ENCODE measurements around the gene ZC3H15.
"Not testable (repeated sequence)": the region's sequence is repeated elsewhere in the genome, so short reads cannot be mapped to it uniquely, and the experiment has no call there.

Gene ZC3H15

DNA sequence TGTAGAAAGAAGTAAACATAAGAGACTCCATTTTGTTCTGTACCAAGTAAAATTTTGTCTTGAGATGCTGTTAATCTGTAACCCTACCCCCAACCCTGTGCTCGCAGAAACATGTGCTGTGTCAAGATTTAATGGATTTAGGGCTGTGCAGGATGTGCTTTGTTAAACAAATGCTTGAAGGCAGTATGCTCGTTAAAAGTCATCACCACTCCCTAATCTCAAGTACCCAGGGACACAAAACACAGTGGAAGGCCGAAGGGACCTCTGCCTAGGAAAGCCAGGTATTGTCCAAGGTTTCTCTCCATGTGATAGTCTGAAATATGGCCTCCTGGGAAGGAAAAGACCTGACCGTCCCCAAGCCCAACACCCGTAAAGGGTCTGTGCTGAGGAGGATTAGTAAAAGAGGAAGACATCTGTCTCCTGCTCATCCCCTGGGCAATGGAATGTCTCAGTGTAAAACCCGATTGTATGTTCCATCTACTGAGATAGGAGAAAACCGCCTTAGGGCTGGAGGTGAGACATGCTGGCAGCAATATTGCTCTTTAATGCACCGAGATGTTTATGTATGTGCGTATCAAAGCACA is 35.6 kb downstream of the ZC3H15 start:
- WGBS, result 91% methylated on average over 9 of the region's 9 CpGs
- H3K4me3 ChIP-seq (ENCODE audit: low read length); H3K9ac ChIP-seq (ENCODE audit: low read depth, low read length); H3K27me3 ChIP-seq (ENCODE audit: insufficient read depth, low read length); H3K9me3 ChIP-seq (ENCODE audit: insufficient read depth, low read depth, low read length); H3K27ac ChIP-seq (ENCODE audit: low read depth, low read length); H3K4me1 ChIP-seq (ENCODE audit: insufficient read depth, low read length): not testable (repeated sequence)
- H3K36me3 ChIP-seq (ENCODE audit: insufficient read depth, low read length), result peaks cover 25% of the 10 kb centered on the region; the same call in 1 of the 2 replicates

DNA sequence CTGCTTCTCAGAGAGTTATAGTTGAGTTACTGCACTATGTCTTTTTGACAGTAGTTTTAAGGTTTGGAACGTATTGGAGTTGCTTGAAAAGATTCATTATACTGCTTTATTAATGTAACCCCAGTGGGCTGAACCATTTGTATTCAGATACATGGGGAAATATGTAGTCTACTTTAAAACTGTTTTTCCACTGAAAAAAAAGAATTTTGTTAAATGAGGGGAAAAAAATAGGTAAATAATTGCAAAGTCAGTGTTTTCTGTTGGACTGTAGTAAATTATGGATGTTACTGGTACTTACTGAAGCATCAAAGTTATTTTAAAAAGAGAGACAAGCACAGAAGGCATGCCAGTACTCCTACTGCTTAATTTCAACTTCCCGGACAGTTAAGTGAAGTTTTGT is 36.4 kb downstream of the ZC3H15 start:
- Histone ChIP-seq H3K27ac (ENCODE audit: low read depth, low read length) (no peak overlapping the region), H3K4me3 (ENCODE audit: low read length) (no peak overlapping the region), H3K27me3 (ENCODE audit: insufficient read depth, low read length) (no peaks in the 10 kb centered on the region), H3K4me1 (ENCODE audit: insufficient read depth, low read length) (no peaks in the 10 kb centered on the region), H3K9me3 (ENCODE audit: insufficient read depth, low read depth, low read length) (peaks cover 4% of the 10 kb centered on the region; the same call in 1 of the 2 replicates), H3K9ac (ENCODE audit: low read depth, low read length) (no peak overlapping the region), H3K36me3 (ENCODE audit: insufficient read depth, low read length) (peaks cover 18% of the 10 kb centered on the region; the same call in 1 of the 2 replicates)
- 100% methylated on average over 2 of the region's 2 CpGs for WGBS

DNA sequence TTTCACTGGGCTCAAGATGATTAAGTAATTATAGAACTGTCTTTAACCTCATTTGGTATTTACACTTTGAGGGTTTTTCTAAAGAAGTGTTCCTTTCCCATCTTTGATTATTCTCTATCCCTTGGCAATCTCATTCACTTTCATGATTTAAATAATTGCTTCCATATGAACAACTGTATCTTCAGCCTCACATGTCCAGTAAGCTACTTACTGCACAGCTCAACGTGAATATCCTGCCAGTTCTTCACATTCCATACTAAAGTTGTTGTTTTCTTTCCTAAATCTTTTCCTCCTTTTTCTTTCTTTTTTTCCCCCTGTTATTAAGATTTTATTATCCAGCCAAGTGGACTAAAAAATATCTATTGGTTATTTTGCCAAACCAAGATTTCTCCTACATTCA is 37.7 kb downstream of the ZC3H15 start:
- H3K4me3 ChIP-seq (ENCODE audit: low read length), result no peak overlapping the region
- no peak overlapping the region for H3K9ac ChIP-seq (ENCODE audit: low read depth, low read length)
- no peaks in the 10 kb centered on the region for H3K27me3 ChIP-seq (ENCODE audit: insufficient read depth, low read length)
- H3K27ac ChIP-seq (ENCODE audit: low read depth, low read length), result no peak overlapping the region
- H3K36me3 ChIP-seq (ENCODE audit: insufficient read depth, low read length), result peaks cover 10% of the 10 kb centered on the region; the same call in 1 of the 2 replicates
- H3K4me1 ChIP-seq (ENCODE audit: insufficient read depth, low read length), result no peaks in the 10 kb centered on the region
- 43% methylated on average over 1 of the region's 1 CpG for WGBS
- peaks cover 6% of the 10 kb centered on the region; the same call in 1 of the 2 replicates for H3K9me3 ChIP-seq (ENCODE audit: insufficient read depth, low read depth, low read length)

DNA sequence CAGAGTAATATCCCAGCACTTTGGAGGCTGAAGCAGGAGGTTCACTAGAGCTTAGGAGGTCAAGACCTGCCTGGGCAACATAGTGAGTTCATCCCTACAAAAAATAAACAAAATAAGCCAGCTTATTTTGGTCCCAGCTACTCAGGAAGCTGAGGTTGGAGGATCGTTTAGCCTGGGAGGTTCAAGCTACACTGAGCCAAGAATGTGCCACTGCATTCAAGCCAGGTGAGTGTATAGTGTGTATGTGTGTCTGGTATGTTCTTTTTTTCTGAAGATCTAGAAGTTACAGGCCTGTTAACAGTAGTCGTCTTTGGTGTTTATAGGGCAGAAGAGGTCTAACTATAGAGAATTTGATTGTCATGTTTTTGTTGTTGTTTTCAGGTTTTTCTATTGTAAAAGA is 40.2 kb downstream of the ZC3H15 start:
- H3K4me3 ChIP-seq (ENCODE audit: low read length), result no peak overlapping the region
- no peak overlapping the region for H3K27ac ChIP-seq (ENCODE audit: low read depth, low read length)
- H3K36me3 ChIP-seq (ENCODE audit: insufficient read depth, low read length), result peaks cover 4% of the 10 kb centered on the region; the same call in 1 of the 2 replicates
- 93% methylated on average over 2 of the region's 2 CpGs for WGBS
- no peaks in the 10 kb centered on the region for H3K4me1 ChIP-seq (ENCODE audit: insufficient read depth, low read length)
- no peak overlapping the region for H3K9ac ChIP-seq (ENCODE audit: low read depth, low read length)
- H3K9me3 ChIP-seq (ENCODE audit: insufficient read depth, low read depth, low read length), result peaks cover 6% of the 10 kb centered on the region; the same call in 1 of the 2 replicates
- H3K27me3 ChIP-seq (ENCODE audit: insufficient read depth, low read length), result no peaks in the 10 kb centered on the region

DNA sequence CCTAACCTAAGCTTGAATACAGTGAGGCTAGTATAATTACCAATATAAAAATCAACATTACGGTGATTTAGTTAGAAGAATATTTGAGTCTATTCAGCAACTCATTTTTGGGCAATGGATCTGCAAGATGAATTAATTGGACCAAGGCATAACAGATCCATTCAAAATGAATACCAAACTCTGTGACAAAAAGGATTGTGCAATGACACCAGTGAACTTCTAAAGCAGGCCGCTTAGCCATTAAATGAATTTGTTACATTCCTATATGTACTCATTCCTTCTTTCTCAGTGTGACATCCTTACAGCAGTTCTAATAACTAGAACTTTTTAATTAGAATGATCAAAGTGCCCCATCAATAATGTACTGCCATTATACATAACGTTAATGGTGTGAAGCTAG is 44.3 kb downstream of the ZC3H15 start:
- Histone ChIP-seq H3K9ac (ENCODE audit: low read depth, low read length) (no peak overlapping the region), H3K4me1 (ENCODE audit: insufficient read depth, low read length) (no peaks in the 10 kb centered on the region; the same call in 1 of the 2 replicates), H3K4me3 (ENCODE audit: low read length) (no peak overlapping the region), H3K36me3 (ENCODE audit: insufficient read depth, low read length) (no peaks in the 10 kb centered on the region), H3K9me3 (ENCODE audit: insufficient read depth, low read depth, low read length) (peaks cover 6% of the 10 kb centered on the region; the same call in 1 of the 2 replicates), H3K27me3 (ENCODE audit: insufficient read depth, low read length) (no peaks in the 10 kb centered on the region), H3K27ac (ENCODE audit: low read depth, low read length) (no peak overlapping the region)
- WGBS, result 97% methylated on average over 3 of the region's 3 CpGs

DNA sequence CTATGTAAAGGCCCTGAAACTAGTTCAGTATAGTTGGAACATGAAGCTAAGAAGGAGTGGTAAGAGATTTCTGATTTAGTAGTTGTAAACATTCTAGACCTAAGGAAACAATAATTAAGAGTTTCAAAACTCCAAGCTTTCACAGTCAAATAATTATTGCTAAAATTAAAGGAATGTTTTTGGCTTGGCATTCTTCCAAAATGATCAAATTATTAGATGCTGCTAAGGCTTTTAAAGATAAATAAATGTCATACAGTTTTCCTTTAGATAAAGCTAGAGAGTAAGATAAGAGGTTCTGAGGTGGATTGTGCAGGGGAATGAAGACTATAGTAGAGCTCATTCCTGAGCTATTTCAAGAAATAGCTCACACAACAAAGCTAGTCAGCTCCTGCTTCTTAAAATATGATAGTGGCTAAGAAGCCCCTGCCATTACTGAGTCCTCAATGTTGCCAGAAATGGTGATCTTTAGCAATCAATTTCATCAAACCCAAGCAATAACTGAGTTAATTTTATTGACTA is 45.3 kb downstream of the ZC3H15 start:
- H3K36me3 ChIP-seq (ENCODE audit: insufficient read depth, low read length), result no peaks in the 10 kb centered on the region
- no peaks in the 10 kb centered on the region for H3K27me3 ChIP-seq (ENCODE audit: insufficient read depth, low read length)
- no peaks in the 10 kb centered on the region; the same call in 1 of the 2 replicates for H3K4me1 ChIP-seq (ENCODE audit: insufficient read depth, low read length)
- peaks cover 6% of the 10 kb centered on the region; the same call in 1 of the 2 replicates for H3K9me3 ChIP-seq (ENCODE audit: insufficient read depth, low read depth, low read length)
- H3K4me3 ChIP-seq (ENCODE audit: low read length), result no peak overlapping the region
- no peak overlapping the region for H3K27ac ChIP-seq (ENCODE audit: low read depth, low read length)
- no peak overlapping the region for H3K9ac ChIP-seq (ENCODE audit: low read depth, low read length)

DNA sequence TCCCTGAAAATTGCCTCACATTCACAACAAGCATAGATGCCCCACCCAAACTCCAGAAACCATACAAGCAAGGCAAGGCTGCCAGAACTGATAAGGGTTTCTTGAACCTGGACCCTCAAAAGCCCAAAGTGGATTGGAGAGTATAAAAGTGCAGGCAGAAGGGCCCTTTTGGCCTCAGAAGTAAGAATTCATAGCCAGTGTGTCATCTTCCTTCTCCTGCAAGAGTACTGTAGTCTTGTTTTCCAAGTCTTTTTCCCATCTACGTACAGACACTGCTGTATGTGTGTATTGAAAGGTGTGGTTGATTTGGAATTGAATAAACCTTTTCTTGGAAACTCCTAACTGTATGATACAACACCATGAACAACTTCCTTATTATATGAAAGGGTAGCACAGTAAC is 46.8 kb downstream of the ZC3H15 start:
- no CpG with 5 or more reads among the region's 1 CpG for WGBS
- no peaks in the 10 kb centered on the region; the same call in 1 of the 2 replicates for H3K4me1 ChIP-seq (ENCODE audit: insufficient read depth, low read length)
- H3K9ac ChIP-seq (ENCODE audit: low read depth, low read length), result no peak overlapping the region
- H3K9me3 ChIP-seq (ENCODE audit: insufficient read depth, low read depth, low read length), result no peaks in the 10 kb centered on the region
- no peak overlapping the region for H3K4me3 ChIP-seq (ENCODE audit: low read length)
- no peak overlapping the region for H3K27ac ChIP-seq (ENCODE audit: low read depth, low read length)
- no peaks in the 10 kb centered on the region for H3K36me3 ChIP-seq (ENCODE audit: insufficient read depth, low read length)
- H3K27me3 ChIP-seq (ENCODE audit: insufficient read depth, low read length), result no peaks in the 10 kb centered on the region

DNA sequence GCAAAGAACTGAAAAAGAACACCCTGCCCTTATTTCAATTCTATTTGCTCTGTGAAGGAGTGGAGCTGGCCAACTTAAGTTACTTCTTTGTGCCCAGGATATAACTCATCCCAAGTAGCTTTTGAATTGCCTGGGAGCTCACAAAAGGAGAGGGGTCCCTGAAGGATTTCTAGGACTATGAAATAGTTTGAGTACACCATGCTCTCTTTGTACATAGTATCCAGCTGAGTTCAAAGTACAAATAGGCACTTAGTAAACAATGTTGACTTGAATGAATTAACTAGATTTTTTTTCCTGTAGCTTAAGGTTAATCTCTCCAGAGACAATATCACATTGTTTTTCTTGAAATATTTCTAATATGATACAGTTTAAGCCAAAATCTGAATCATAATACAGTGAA is 47.7 kb downstream of the ZC3H15 start:
- no peak overlapping the region for H3K9ac ChIP-seq (ENCODE audit: low read depth, low read length)
- no peaks in the 10 kb centered on the region for H3K27me3 ChIP-seq (ENCODE audit: insufficient read depth, low read length)
- no peaks in the 10 kb centered on the region for H3K9me3 ChIP-seq (ENCODE audit: insufficient read depth, low read depth, low read length)
- H3K4me1 ChIP-seq (ENCODE audit: insufficient read depth, low read length), result no peaks in the 10 kb centered on the region; the same call in 1 of the 2 replicates
- H3K4me3 ChIP-seq (ENCODE audit: low read length), result no peak overlapping the region
- no peak overlapping the region for H3K27ac ChIP-seq (ENCODE audit: low read depth, low read length)
- H3K36me3 ChIP-seq (ENCODE audit: insufficient read depth, low read length), result no peaks in the 10 kb centered on the region

DNA sequence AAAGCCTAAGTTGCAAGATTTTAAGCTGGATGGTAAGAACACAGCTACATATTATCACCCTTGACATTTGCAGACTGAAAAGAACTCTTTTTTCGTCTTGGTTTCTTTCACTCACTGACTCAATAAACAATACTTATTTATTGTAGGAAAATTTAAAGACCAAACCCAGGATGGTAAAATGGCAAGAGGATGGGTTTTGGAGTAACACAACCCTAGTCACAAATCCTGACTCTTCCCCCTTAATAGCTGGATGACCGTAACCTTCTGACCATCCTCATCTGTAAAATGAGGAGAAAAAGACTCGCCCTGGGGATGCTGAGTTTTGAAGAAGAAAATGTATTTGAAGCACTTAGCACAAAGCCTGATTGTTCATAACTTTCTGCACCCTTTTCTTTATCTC is 48.3 kb downstream of the ZC3H15 start:
- Histone ChIP-seq H3K27me3 (ENCODE audit: insufficient read depth, low read length) (no peaks in the 10 kb centered on the region), H3K36me3 (ENCODE audit: insufficient read depth, low read length) (no peaks in the 10 kb centered on the region), H3K9me3 (ENCODE audit: insufficient read depth, low read depth, low read length) (no peaks in the 10 kb centered on the region), H3K4me1 (ENCODE audit: insufficient read depth, low read length) (peaks cover 4% of the 10 kb centered on the region), H3K27ac (ENCODE audit: low read depth, low read length) (no peak overlapping the region), H3K9ac (ENCODE audit: low read depth, low read length) (no peak overlapping the region), H3K4me3 (ENCODE audit: low read length) (no peak overlapping the region)
- 100% methylated on average over 1 of the region's 3 CpGs for WGBS

DNA sequence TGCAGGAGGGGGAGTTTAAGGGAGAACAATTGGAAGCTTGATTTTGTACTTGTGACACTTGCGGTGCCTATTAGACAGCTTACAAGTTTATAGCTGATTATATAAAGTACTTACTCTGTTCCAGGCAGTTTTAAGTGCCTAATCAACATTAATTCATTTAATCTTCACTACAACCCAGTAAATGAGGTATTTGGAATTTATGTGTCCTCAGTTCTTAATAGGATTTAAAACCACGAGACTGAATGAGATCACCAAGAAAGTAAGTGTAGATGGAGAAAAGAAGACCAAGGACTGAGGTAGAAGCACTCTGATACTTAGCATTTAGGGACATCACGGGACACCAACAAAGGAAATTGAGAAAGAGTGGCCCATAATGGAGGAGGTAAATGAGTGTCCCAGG is 49.8 kb downstream of the ZC3H15 start:
- H3K27ac ChIP-seq (ENCODE audit: low read depth, low read length), result no peak overlapping the region
- 97% methylated on average over 3 of the region's 3 CpGs for WGBS
- H3K4me3 ChIP-seq (ENCODE audit: low read length), result no peak overlapping the region
- H3K4me1 ChIP-seq (ENCODE audit: insufficient read depth, low read length), result peaks cover 9% of the 10 kb centered on the region
- H3K27me3 ChIP-seq (ENCODE audit: insufficient read depth, low read length), result no peaks in the 10 kb centered on the region
- H3K36me3 ChIP-seq (ENCODE audit: insufficient read depth, low read length), result no peaks in the 10 kb centered on the region
- H3K9ac ChIP-seq (ENCODE audit: low read depth, low read length), result no peak overlapping the region
- no peaks in the 10 kb centered on the region for H3K9me3 ChIP-seq (ENCODE audit: insufficient read depth, low read depth, low read length)

DNA sequence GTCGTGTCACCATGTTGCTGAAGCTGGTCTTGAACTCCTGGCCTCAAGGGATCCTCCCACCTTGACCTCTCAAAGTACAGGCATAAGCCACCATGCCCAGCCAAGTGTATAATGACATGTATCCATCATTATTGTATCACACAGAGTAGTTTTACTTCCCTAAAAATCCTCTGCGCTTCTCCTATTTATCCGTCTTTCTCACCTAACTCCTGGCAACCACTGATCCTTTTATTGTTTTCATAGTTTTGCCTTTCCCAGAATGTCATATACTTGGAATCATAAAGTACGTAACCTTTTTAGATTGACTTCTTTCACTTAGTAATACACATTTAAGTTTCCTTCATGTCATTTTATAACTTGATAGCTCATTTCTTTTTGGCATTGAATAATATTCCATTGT is 51.0 kb downstream of the ZC3H15 start:
- Histone ChIP-seq H3K4me1 (ENCODE audit: insufficient read depth, low read length) (peaks cover 21% of the 10 kb centered on the region), H3K36me3 (ENCODE audit: insufficient read depth, low read length) (no peaks in the 10 kb centered on the region), H3K4me3 (ENCODE audit: low read length) (no peak overlapping the region), H3K27me3 (ENCODE audit: insufficient read depth, low read length) (no peaks in the 10 kb centered on the region), H3K27ac (ENCODE audit: low read depth, low read length) (no peak overlapping the region), H3K9me3 (ENCODE audit: insufficient read depth, low read depth, low read length) (no peaks in the 10 kb centered on the region), H3K9ac (ENCODE audit: low read depth, low read length) (no peak overlapping the region)
- 91% methylated on average over 4 of the region's 4 CpGs for WGBS

DNA sequence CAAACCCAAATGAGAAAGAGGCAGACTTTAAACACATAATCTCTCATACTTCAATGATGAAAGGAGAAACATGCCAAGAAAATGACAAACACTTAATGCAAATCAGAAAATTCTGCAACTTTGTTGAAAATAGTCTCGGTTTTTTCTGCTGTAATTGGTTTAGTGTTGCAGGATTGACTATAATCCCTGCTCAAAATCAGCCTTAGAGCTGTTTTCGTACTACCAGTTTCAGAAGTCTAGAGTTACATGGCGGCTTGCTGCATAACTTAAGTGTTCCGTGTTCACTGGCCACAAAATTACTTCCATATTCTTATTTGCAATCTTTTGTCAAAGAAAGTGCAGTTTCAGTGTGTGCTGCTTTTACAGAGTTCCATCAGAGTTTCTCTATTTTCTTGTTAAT is 54.9 kb downstream of the ZC3H15 start:
- peaks cover 47% of the 10 kb centered on the region for H3K4me1 ChIP-seq (ENCODE audit: insufficient read depth, low read length)
- no peaks in the 10 kb centered on the region for H3K27me3 ChIP-seq (ENCODE audit: insufficient read depth, low read length)
- 92% methylated on average over 4 of the region's 4 CpGs for WGBS
- no peaks in the 10 kb centered on the region for H3K9me3 ChIP-seq (ENCODE audit: insufficient read depth, low read depth, low read length)
- no peak overlapping the region; the same call in 1 of the 2 replicates for H3K9ac ChIP-seq (ENCODE audit: low read depth, low read length)
- no peak overlapping the region for H3K4me3 ChIP-seq (ENCODE audit: low read length)
- no peak overlapping the region; the same call in 1 of the 2 replicates for H3K27ac ChIP-seq (ENCODE audit: low read depth, low read length)
- no peaks in the 10 kb centered on the region for H3K36me3 ChIP-seq (ENCODE audit: insufficient read depth, low read length)
